Right hindlimb (tissue), 1 donor: ENCODE data around the gene FXYD6.
"Not testable (repeated sequence)": the region's sequence is repeated elsewhere in the genome, so short reads cannot be mapped to it uniquely, and the experiment has no call there.

Experiments
- DNase-seq: peaks from one replicate; pipeline ENCODE4 v3.0.0-alpha.2; 2018

Gene FXYD6

GRCh38 chr11:117876341-117877119, at the start of gene FXYD6:
Gene FXYD6 (minus strand): TSS chr11:117876658. CDS start chr11:117842776, 33,882 bp downstream.
- peak; percentile 93 for DNase-seq

- not testable (repeated sequence) for DNase-seq
Observed at GRCh38 chr11:117926166-117926565, 49.7 kb upstream of the FXYD6 start.

GRCh38 chr11:117925198-117925925, 48.9 kb upstream of the FXYD6 start:
- DNase-seq: no peak

- DNase-seq: no peak
Observed at GRCh38 chr11:117924631-117925170, 48.2 kb upstream of the FXYD6 start.

- no peak for DNase-seq
Observed at GRCh38 chr11:117923773-117924172, 47.3 kb upstream of the FXYD6 start.

GRCh38 chr11:117923275-117923674, 46.8 kb upstream of the FXYD6 start:
- DNase-seq: no peak

- no peak for DNase-seq
Observed at GRCh38 chr11:117921893-117922292, 45.4 kb upstream of the FXYD6 start.

GRCh38 chr11:117921456-117921855, 45.0 kb upstream of the FXYD6 start:
- DNase-seq: no peak

- DNase-seq: no peak
Observed at GRCh38 chr11:117919781-117920221, 43.3 kb upstream of the FXYD6 start.

GRCh38 chr11:117919341-117919740, 42.9 kb upstream of the FXYD6 start:
- DNase-seq: no peak

- no peak for DNase-seq
Observed at GRCh38 chr11:117918366-117919255, 42.2 kb upstream of the FXYD6 start.

GRCh38 chr11:117917591-117918151, 41.2 kb upstream of the FXYD6 start:
- DNase-seq: no peak

- DNase-seq: no peak
Observed at GRCh38 chr11:117916956-117917355, 40.5 kb upstream of the FXYD6 start.

- no peak for DNase-seq
Observed at GRCh38 chr11:117915672-117916235, 39.3 kb upstream of the FXYD6 start.

- no peak for DNase-seq
Observed at GRCh38 chr11:117914991-117915618, 38.6 kb upstream of the FXYD6 start.

GRCh38 chr11:117914398-117914761, 37.9 kb upstream of the FXYD6 start:
- DNase-seq: no peak

- no peak for DNase-seq
Observed at GRCh38 chr11:117913736-117914397, 37.4 kb upstream of the FXYD6 start.

GRCh38 chr11:117912497-117912896, 36.0 kb upstream of the FXYD6 start:
- no peak for DNase-seq

GRCh38 chr11:117911694-117912093, 35.2 kb upstream of the FXYD6 start:
- no peak for DNase-seq

GRCh38 chr11:117910941-117911655, 34.6 kb upstream of the FXYD6 start:
- DNase-seq: no peak
